IMR-90 (cell line): ENCODE results near the gene ABCA6. TPM values are rescaled to one million over a fixed set of nuclear protein-coding genes. Genes with fewer than 3 reads are reported as not detected.

Experiments used
- ATAC-seq: fragments of 200-7000 bp; cut with Tn5 transposase; 2 replicates; pipeline ENCODE4 v1.9.1; 2020; ENCODE audit warnings: low read depth, mild to moderate bottlenecking, moderate library complexity
- BruUV-seq: library from RNA; stranded (reverse); fragments of 400-500 nt; replicated peaks from 2 replicates; lab custom pipeline; 2021; lab: Mats Ljungman, UMichigan
- CTCF ChIA-PET: fragments of 300-600 bp; formaldehyde crosslinking; extraction: SDS; loops from one replicate; lab custom pipeline; 2021; ENCODE audit warnings: antibody characterized with exemption; lab: Yijun Ruan, JAX
- POLR2A ChIA-PET: fragments of 300-600 bp; sonication (Branson Sonifier 250); formaldehyde crosslinking; loops from one replicate; lab custom pipeline; 2022; ENCODE audit warnings: antibody characterized with exemption; ENCODE audit not compliant: unreplicated experiment; lab: Charles Lee
- DNase-seq: peaks from one replicate; pipeline ENCODE4 v3.0.0; 2013
- H2AFZ ChIP-seq: replicated peaks from 2 replicates; pipeline ENCODE3; 2013; ENCODE audit warnings: low read length, mild to moderate bottlenecking; ENCODE audit not compliant: poor library complexity
- H2AK5ac ChIP-seq: 2 replicates; pipeline ENCODE4 v1.6.1; 2013; ENCODE audit warnings: low read depth, low read length, inconsistent platforms
- H2AK9ac ChIP-seq: replicated peaks from 2 replicates; pipeline ENCODE3; 2013; ENCODE audit warnings: mild to moderate bottlenecking, low read depth, low read length, moderate library complexity; ENCODE audit not compliant: poor library complexity
- H2BK120ac ChIP-seq: 2 replicates; pipeline ENCODE4 v1.6.1; 2013; ENCODE audit warnings: low read depth, low read length, inconsistent platforms
- H2BK15ac ChIP-seq: 3 replicates; pipeline ENCODE4 v1.6.1; 2013; ENCODE audit warnings: low read depth, low read length, inconsistent platforms
- H2BK20ac ChIP-seq: 2 replicates; pipeline ENCODE4 v1.6.1; 2013; ENCODE audit warnings: low read depth, mild to moderate bottlenecking, inconsistent platforms, low read length, moderate library complexity
- H2BK5ac ChIP-seq: 2 replicates; pipeline ENCODE4 v1.6.1; 2013; ENCODE audit warnings: mild to moderate bottlenecking, low read depth, low read length, inconsistent platforms; ENCODE audit not compliant: poor library complexity, severe bottlenecking
- H3K14ac ChIP-seq: replicated peaks from 2 replicates; pipeline ENCODE4 v1.6.1; 2013; ENCODE audit warnings: low read depth, low read length, inconsistent platforms
- H3K18ac ChIP-seq: 2 replicates; pipeline ENCODE4 v1.6.1; 2013; ENCODE audit warnings: low read depth, low read length, control low read depth
- H3K23ac ChIP-seq: 2 replicates; pipeline ENCODE4 v1.6.1; 2013; ENCODE audit warnings: low read depth, low read length, inconsistent platforms
- H3K27ac ChIP-seq: 2 replicates; pipeline ENCODE4 v1.5.1; 2013; ENCODE audit warnings: mild to moderate bottlenecking, control low read depth, low read length; ENCODE audit not compliant: insufficient read depth
- H3K27me3 ChIP-seq: 2 replicates; pipeline ENCODE4 v1.6.1; 2013; ENCODE audit warnings: low read length; ENCODE audit not compliant: control insufficient read depth, insufficient read depth
- H3K36me3 ChIP-seq: 2 replicates; pipeline ENCODE4 v1.6.1; 2013; ENCODE audit warnings: low read length, mixed read lengths; ENCODE audit not compliant: control insufficient read depth, insufficient read depth
- H3K4ac ChIP-seq: 2 replicates; pipeline ENCODE4 v1.6.1; 2013; ENCODE audit warnings: low read depth, low read length, inconsistent platforms
- H3K4me1 ChIP-seq: 2 replicates; pipeline ENCODE4 v1.6.1; 2013; ENCODE audit warnings: low read length, mixed read lengths; ENCODE audit not compliant: control insufficient read depth, insufficient read depth
- H3K4me2 ChIP-seq: 2 replicates; pipeline ENCODE4 v1.6.1; 2013; ENCODE audit warnings: low read depth, mild to moderate bottlenecking, control low read depth, low read length, moderate library complexity
- H3K4me3 ChIP-seq: 2 replicates; pipeline ENCODE4 v1.5.1; 2013; ENCODE audit warnings: low read depth, mild to moderate bottlenecking, control low read depth, low read length, moderate library complexity; ENCODE audit not compliant: insufficient read depth
- H3K56ac ChIP-seq: 2 replicates; pipeline ENCODE4 v1.6.1; 2013; ENCODE audit warnings: low read length, inconsistent platforms; ENCODE audit not compliant: insufficient read depth; ENCODE audit errors: extremely low read depth
- H3K79me1 ChIP-seq, 2 experiments: 2 replicates each; pipeline ENCODE4 v1.6.1; 2013; ENCODE audit warnings: low read length in 2 of 2, inconsistent platforms in 1 of 2, low read depth in 1 of 2
- H3K9ac ChIP-seq: 2 replicates; pipeline ENCODE4 v1.6.1; 2013; ENCODE audit warnings: low read depth, low read length, control low read depth
- H3K9me1 ChIP-seq: 2 replicates; pipeline ENCODE4 v1.6.1; 2013; ENCODE audit warnings: low read length, inconsistent platforms; ENCODE audit not compliant: insufficient read depth
- H3K9me3 ChIP-seq: 2 replicates; pipeline ENCODE4 v1.6.1; 2013; ENCODE audit warnings: low read length; ENCODE audit not compliant: control insufficient read depth, insufficient read depth
- H4K20me1 ChIP-seq: 2 replicates; pipeline ENCODE4 v1.6.1; 2013; ENCODE audit warnings: low read length, inconsistent platforms; ENCODE audit not compliant: insufficient read depth
- H4K5ac ChIP-seq: 2 replicates; pipeline ENCODE4 v1.6.1; 2013; ENCODE audit warnings: mild to moderate bottlenecking, low read depth, low read length, control low read depth
- H4K8ac ChIP-seq, 2 experiments: 2 replicates each; pipeline ENCODE4 v1.6.1; 2013; ENCODE audit warnings: low read depth in 2 of 2, low read length in 2 of 2, control low read depth in 1 of 2, inconsistent platforms in 1 of 2
- H4K91ac ChIP-seq: 2 replicates; pipeline ENCODE4 v1.6.1; 2013; ENCODE audit warnings: low read depth, low read length, inconsistent platforms; ENCODE audit not compliant: insufficient read depth
- MAFK ChIP-seq: IDR thresholded peaks from 2 replicates; pipeline ENCODE4 v1.6.1; 2012; ENCODE audit warnings: low read depth, low read length, improper control_type of control experiment
- MXI1 ChIP-seq: IDR thresholded peaks from 2 replicates; pipeline ENCODE4 v1.6.1; 2012; ENCODE audit warnings: low read depth, mild to moderate bottlenecking, low read length, moderate library complexity, borderline replicate concordance
- WGBS, 2 experiments: methylation state at CpG; one replicate each; pipeline versions ENCODE4 v1.1.5 to v1.1.7; 2013; ENCODE audit warnings: missing lambda C conversion rate in 2 of 2; ENCODE audit not compliant: insufficient read length in 1 of 2; ENCODE audit errors: extremely low coverage in 2 of 2; 5-methylcytosine and 5-hydroxymethylcytosine counted together
- dilution Hi-C: fragments of 300-500 bp; cut with HindIII; formaldehyde crosslinking; loops from one replicate; pipeline ENCODE4 v1.14.3; 2018; ENCODE audit warnings: low sequenced_read_pairs; ENCODE audit not compliant: unreplicated experiment
- in situ Hi-C: fragments of 300-500 bp; cut with MboI; formaldehyde crosslinking; loops from 3 replicates; pipeline ENCODE4 v1.14.3; 2019; ENCODE audit warnings: low sequenced_read_pairs, inconsistent platforms, mixed read lengths
- intact Hi-C: fragments of 100-400 bp; cut with micrococcal nuclease; formaldehyde crosslinking; loops from 2 replicates; pipeline ENCODE4 v1.10.0; 2022
- polyA plus RNA-seq, 3 experiments: library from polyadenylated mRNA; depleted of rRNA; stranded (reverse); fragments of >200 nt; gene quantifications; 2 replicates each; pipeline ENCODE4 v1.2.3, GENCODE V29; 2012; ENCODE audit warnings: low replicate concordance in 1 of 3
- total RNA-seq: library from RNA; depleted of rRNA; stranded (reverse); fragments of >200 nt; gene quantifications from 2 replicates; pipeline ENCODE4 v1.2.3, GENCODE V29; 2012

Gene ABCA6
- total and polyA plus RNA-seq, 2 of the 4 experiments (the other 2 are of a cell fraction), result under 0.01 TPM; not detected in 1

DNA sequence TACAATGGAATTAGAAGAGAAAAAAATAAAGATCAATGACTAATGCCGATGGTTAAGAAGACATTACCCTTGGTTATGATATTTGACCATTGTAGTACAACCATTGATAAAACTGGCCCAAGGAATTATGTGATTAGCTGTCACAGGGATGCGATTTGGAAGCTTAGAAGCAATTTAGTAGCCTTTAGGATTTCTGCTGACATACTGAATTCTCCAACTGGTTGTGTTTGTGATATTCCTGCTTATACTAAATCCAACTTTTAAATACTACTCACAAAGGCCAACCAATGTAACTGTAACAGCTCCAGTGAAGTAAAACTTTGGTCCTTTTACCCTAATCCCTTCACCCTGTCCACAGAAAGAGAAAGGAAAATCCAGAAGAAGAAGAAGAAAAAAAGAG is 31.4 kb upstream of the ABCA6 start:
- BruUV-seq, result no TSS peak
- intact Hi-C loops, result loop anchor here (5.0 kb wide), 1 partner anchor 49 kb away; no protein-coding TSS in a partner anchor
- no peak overlapping the region for H4K8ac ChIP-seq
- no peaks in the 10 kb centered on the region for H3K9me1 ChIP-seq
- no peak overlapping the region for H2BK15ac ChIP-seq
- no peak for ATAC-seq
- H3K4me3 ChIP-seq, result no peak overlapping the region
- POLR2A ChIA-PET, result no interaction called here
- CTCF ChIA-PET, result no interaction called here
- H4K5ac ChIP-seq, result no peak overlapping the region
- no peak overlapping the region for H2BK20ac ChIP-seq
- H3K9me3 ChIP-seq, result no peaks in the 10 kb centered on the region
- H3K4me2 ChIP-seq, result no peak overlapping the region
- H3K27me3 ChIP-seq, result no peaks in the 10 kb centered on the region
- WGBS, 2 experiments, result no CpG with 5 or more reads among the region's 2 CpGs
- H2BK120ac ChIP-seq, result no peak overlapping the region
- no peak overlapping the region for H2AK5ac ChIP-seq
- dilution Hi-C loops, result no loop called here
- H2AFZ ChIP-seq, result no peak overlapping the region
- no peak overlapping the region for H2AK9ac ChIP-seq
- H3K23ac ChIP-seq, result no peak overlapping the region
- no peaks in the 10 kb centered on the region for H3K4me1 ChIP-seq
- no peak overlapping the region for H3K27ac ChIP-seq
- H3K79me1 ChIP-seq, result no peaks in the 10 kb centered on the region
- H2BK5ac ChIP-seq, result no peak overlapping the region
- H3K4ac ChIP-seq, result no peak overlapping the region
- no peak overlapping the region for H3K56ac ChIP-seq
- DNase-seq, result no peak
- H3K18ac ChIP-seq, result no peak overlapping the region
- no peak overlapping the region for H3K9ac ChIP-seq
- no peaks in the 10 kb centered on the region for H3K36me3 ChIP-seq
- no peak overlapping the region for H3K14ac ChIP-seq
- TF ChIP-seq MAFK (peak; percentile 24; the same call in 1 of the 2 replicates), MXI1 (no peak)
- H4K91ac ChIP-seq, result no peak overlapping the region
- no peaks in the 10 kb centered on the region for H4K20me1 ChIP-seq
- in situ Hi-C loops, result no loop called here
